CD4-positive, CD25-positive, alpha-beta regulatory T cell (primary cell): Measurements from ENCODE around the gene GPER1. TPM values are rescaled to one million over a fixed set of nuclear protein-coding genes. Genes with fewer than 3 reads are reported as not detected.
A peak's percentile ranks its signal among the peaks of the same experiment; 100 is the strongest.
"Not testable (repeated sequence)": the region's sequence is repeated elsewhere in the genome, so short reads cannot be mapped to it uniquely, and the experiment has no call there.

Source experiments
- ATAC-seq, 2 donors: fragments of 150-1000 bp; cut with Tn5 transposase; one replicate each; pipeline ENCODE4 v1.10.0; 2021; ENCODE audit warnings: low read depth in 2 of 2, moderate number of reproducible peaks in 2 of 2, moderate library complexity in 1 of 2
- DNase-seq, 3 donors: peaks; one replicate each; pipeline versions ENCODE4 v3.0.0 to v3.0.0-alpha.2; 2012 to 2022; ENCODE audit warnings: mixed read lengths in 1 of 3
- H3K27ac ChIP-seq: one replicate; pipeline ENCODE4 v1.7.0; 2013; ENCODE audit warnings: mild to moderate bottlenecking, low read length; ENCODE audit not compliant: insufficient read depth, poor library complexity, severe bottlenecking
- H3K27me3 ChIP-seq: one replicate; pipeline ENCODE4 v1.7.0; 2013; ENCODE audit warnings: low read length; ENCODE audit not compliant: control insufficient read depth, insufficient read depth
- H3K36me3 ChIP-seq: one replicate; pipeline ENCODE4 v1.7.0; 2013; ENCODE audit warnings: mild to moderate bottlenecking, low read length, moderate library complexity; ENCODE audit not compliant: control insufficient read depth, insufficient read depth
- H3K4me1 ChIP-seq: 2 replicates; pipeline ENCODE4 v1.7.0; 2013; ENCODE audit warnings: mild to moderate bottlenecking, low read length; ENCODE audit not compliant: insufficient read depth, control insufficient read depth, poor library complexity, severe bottlenecking
- H3K4me3 ChIP-seq: one replicate; pipeline ENCODE4 v1.7.0; 2013; ENCODE audit warnings: low read depth, mild to moderate bottlenecking, low read length, moderate library complexity
- H3K9me3 ChIP-seq, 2 experiments: 1 replicate in 1 of 2; 2 replicates in 1 of 2; pipeline ENCODE4 v1.7.0; 2013; ENCODE audit warnings: low read length in 2 of 2, mild to moderate bottlenecking in 1 of 2, moderate library complexity in 1 of 2; ENCODE audit not compliant: control insufficient read depth in 2 of 2
- H3K27ac Mint-ChIP-seq, 3 donors: one replicate each; pipeline ENCODE4 v1.8.0; 2020 to 2022; ENCODE audit warnings: mild to moderate bottlenecking in 3 of 3, mixed read lengths in 3 of 3, moderate library complexity in 2 of 3
- H3K27me3 Mint-ChIP-seq: one replicate; pipeline ENCODE4 v1.8.0; 2022; ENCODE audit warnings: mild to moderate bottlenecking, mixed read lengths
- H3K36me3 Mint-ChIP-seq: one replicate; pipeline ENCODE4 v1.8.0; 2020; ENCODE audit warnings: mixed read lengths
- H3K4me1 Mint-ChIP-seq, 4 donors: one replicate each; pipeline ENCODE4 v1.8.0; 2020 to 2022; ENCODE audit warnings: mixed read lengths in 4 of 4, mild to moderate bottlenecking in 1 of 4
- H3K4me3 Mint-ChIP-seq, 4 donors: one replicate each; pipeline ENCODE4 v1.8.0; 2020 to 2022; ENCODE audit warnings: mild to moderate bottlenecking in 4 of 4, mixed read lengths in 4 of 4, moderate library complexity in 3 of 4
- H3K9me3 Mint-ChIP-seq, 7 donors: one replicate each; pipeline ENCODE4 v1.8.0; 2020 to 2022; ENCODE audit warnings: mixed read lengths in 7 of 7, mild to moderate bottlenecking in 3 of 7, moderate library complexity in 2 of 7
- polyA plus RNA-seq, 4 donors: library from polyadenylated mRNA; unstranded; fragments of 300-500 nt; fragmentation: Illumina TruSeq; gene quantifications; one replicate each; pipeline ENCODE4 v1.2.3, GENCODE V29; 2021
- total RNA-seq: library from RNA; stranded (reverse); gene quantifications from one replicate; pipeline ENCODE4 v1.2.3, GENCODE V29; 2022

GPER1 gene
- total RNA-seq: not detected
- polyA plus RNA-seq: under 1 TPM in 1 of 4 donors, not detected in 3; 0.10 TPM

- H3K9me3 ChIP-seq: no peaks in the 10 kb centered on the region
- no peak within 1 kb of the TSS for H3K27ac ChIP-seq
- peak within 1 kb of the TSS in 2 of 3 donors; percentile 69 to 78 for H3K27ac Mint-ChIP-seq
- no peaks in the 10 kb centered on the region for H3K27me3 ChIP-seq
- ATAC-seq: no peak
- H3K9me3 Mint-ChIP-seq: no peaks in the 10 kb centered on the region
- no peaks in the 10 kb centered on the region for H3K27me3 Mint-ChIP-seq
- no peak for DNase-seq
- peaks cover 10% of the 10 kb centered on the region for H3K4me1 ChIP-seq
- peak within 1 kb of the TSS in 3 of 4 donors; percentile 69 to 83 (median 79) for H3K4me3 Mint-ChIP-seq
- H3K4me3 ChIP-seq: no peak within 1 kb of the TSS
- H3K4me1 Mint-ChIP-seq: peaks cover 0 to 12% (median 6%) of the 10 kb centered on the region in 4 donors
- no peaks in the 10 kb centered on the region for H3K36me3 ChIP-seq
- peaks cover 3% of the 10 kb centered on the region for H3K36me3 Mint-ChIP-seq
These were observed at the start of gene GPER1 for GRCh38 chr7:1087952-1088920. Gene GPER1, plus strand, starts transcription at chr7:1088113. Its CDS starts 3,616 bp downstream, at chr7:1091729.

DNA sequence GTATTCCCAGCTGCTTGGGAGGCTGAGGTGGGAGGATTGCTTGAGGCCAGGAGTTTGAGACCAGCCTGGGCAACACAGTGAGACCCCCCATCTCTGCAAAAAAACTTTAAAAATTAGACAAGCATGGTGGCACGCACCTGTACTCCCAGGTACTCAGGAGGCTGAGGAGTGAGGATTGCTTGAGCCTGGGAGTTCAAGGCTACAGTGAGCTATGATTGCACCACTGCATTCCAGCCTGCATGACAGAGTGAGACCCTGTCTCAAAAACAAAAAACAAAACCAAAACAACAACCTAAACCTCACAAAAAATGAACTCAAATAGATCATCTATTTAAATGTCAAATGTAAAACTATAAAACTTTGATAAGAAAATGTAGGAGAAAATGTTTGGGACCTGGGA is 47.7 kb upstream of the GPER1 start:
- DNase-seq, H3K27ac ChIP-seq, H3K27me3 ChIP-seq, H3K9me3 ChIP-seq, ATAC-seq, H3K36me3 ChIP-seq, H3K27me3 Mint-ChIP-seq, H3K36me3 Mint-ChIP-seq, H3K9me3 Mint-ChIP-seq, H3K4me3 ChIP-seq, H3K27ac Mint-ChIP-seq: not testable (repeated sequence)
- peaks cover 18% of the 10 kb centered on the region for H3K4me1 ChIP-seq
- H3K4me1 Mint-ChIP-seq: peaks cover 1 to 26% (median 8%) of the 10 kb centered on the region in 4 donors
- H3K4me3 Mint-ChIP-seq: peak overlapping the region in 1 of 4 donors; percentile 46

GRCh38 chr7:1040790-1041189 is 47.1 kb upstream of the GPER1 start:
- peaks cover 23% of the 10 kb centered on the region for H3K4me1 ChIP-seq
- no peaks in the 10 kb centered on the region for H3K27me3 Mint-ChIP-seq
- no peaks in the 10 kb centered on the region for H3K36me3 Mint-ChIP-seq
- peaks cover 7 to 29% (median 13%) of the 10 kb centered on the region in 4 donors for H3K4me1 Mint-ChIP-seq
- H3K27ac ChIP-seq: no peak overlapping the region
- ATAC-seq (no peak), DNase-seq (no peak)
- no peaks in the 10 kb centered on the region for H3K27me3 ChIP-seq
- H3K36me3 ChIP-seq: no peaks in the 10 kb centered on the region
- H3K4me3 ChIP-seq: no peak overlapping the region
- no peaks in the 10 kb centered on the region for H3K9me3 ChIP-seq
- H3K9me3 Mint-ChIP-seq: peaks cover 0 to 2% (median 0%) of the 10 kb centered on the region in 7 donors
- peak overlapping the region in 1 of 4 donors; percentile 46 for H3K4me3 Mint-ChIP-seq
- no peak overlapping the region for H3K27ac Mint-ChIP-seq

- H3K9me3 ChIP-seq: no peaks in the 10 kb centered on the region
- Mint-ChIP-seq H3K27me3 (no peaks in the 10 kb centered on the region), H3K4me3 (peak overlapping the region in 3 of 4 donors; percentile 21 to 82 (median 46)), H3K36me3 (no peaks in the 10 kb centered on the region), H3K27ac (peak overlapping the region in 1 of 3 donors; percentile 89), H3K4me1 (peaks cover 10 to 40% (median 19%) of the 10 kb centered on the region in 4 donors), H3K9me3 (peaks cover 0 to 2% (median 0%) of the 10 kb centered on the region in 7 donors)
- no peak for DNase-seq
- no peak for ATAC-seq
- H3K27ac ChIP-seq: no peak overlapping the region
- H3K4me1 ChIP-seq: peaks cover 34% of the 10 kb centered on the region
- H3K36me3 ChIP-seq: no peaks in the 10 kb centered on the region
- no peaks in the 10 kb centered on the region for H3K27me3 ChIP-seq
- H3K4me3 ChIP-seq: no peak overlapping the region
These were observed 46.1 kb upstream of the GPER1 start for GRCh38 chr7:1041551-1042491.

DNA sequence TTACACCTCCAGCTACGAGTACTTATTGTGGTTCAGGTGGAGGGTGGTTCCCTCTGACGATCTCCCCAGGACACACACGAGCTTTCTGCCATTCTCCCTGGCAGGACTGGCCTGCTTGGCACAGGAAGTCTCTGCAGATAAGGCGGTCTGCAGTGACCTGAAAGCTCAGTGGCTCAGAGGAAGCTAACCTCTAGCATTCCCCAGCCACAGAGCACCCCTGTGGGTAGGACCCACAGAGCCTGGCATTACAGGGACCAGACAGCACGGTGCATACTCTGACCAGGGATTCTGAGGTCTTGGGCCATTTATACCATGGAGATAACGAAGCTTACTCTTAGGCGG is 45.5 kb upstream of the GPER1 start:
- ATAC-seq: no peak
- DNase-seq: no peak
- Mint-ChIP-seq H3K4me1 (peaks cover 16 to 46% (median 24%) of the 10 kb centered on the region in 4 donors), H3K27ac (no peak overlapping the region), H3K36me3 (no peaks in the 10 kb centered on the region), H3K9me3 (peaks cover 0 to 2% (median 0%) of the 10 kb centered on the region in 7 donors), H3K27me3 (no peaks in the 10 kb centered on the region), H3K4me3 (peak overlapping the region in 3 of 4 donors; percentile 21 to 49 (median 36))
- Histone ChIP-seq H3K27ac (no peak overlapping the region), H3K27me3 (no peaks in the 10 kb centered on the region), H3K9me3 (no peaks in the 10 kb centered on the region), H3K4me1 (peaks cover 40% of the 10 kb centered on the region), H3K4me3 (no peak overlapping the region), H3K36me3 (no peaks in the 10 kb centered on the region)

DNA sequence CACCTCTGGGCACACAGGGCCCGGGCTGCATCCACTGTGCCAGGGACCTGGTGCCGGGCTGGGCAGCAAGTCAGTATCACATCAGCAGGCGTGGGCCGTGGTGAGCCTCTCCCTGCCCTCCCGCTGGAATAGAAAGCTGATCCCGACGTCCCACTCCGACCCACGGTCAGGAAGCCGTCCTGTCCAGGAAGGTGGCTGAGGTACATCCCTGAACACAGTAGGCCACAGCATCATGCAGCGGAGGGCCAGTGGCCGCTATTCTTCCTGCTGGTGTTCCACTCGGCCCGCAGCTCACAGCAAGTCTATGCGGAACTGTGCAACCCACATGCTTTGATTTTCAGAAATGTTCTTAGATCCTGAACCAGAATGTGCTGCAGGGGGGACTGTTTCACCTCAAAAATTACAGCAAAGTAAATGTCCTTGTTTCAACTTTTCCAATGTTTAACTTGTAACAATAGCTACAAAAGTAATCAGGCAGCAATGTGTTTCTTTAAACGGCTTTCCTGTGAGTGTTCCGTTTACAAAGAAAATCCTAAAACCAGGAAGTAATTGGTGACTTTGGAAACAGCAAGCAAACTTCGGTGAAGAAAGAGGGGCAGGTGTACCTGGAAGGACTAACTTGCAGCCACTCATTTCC is 44.2 kb upstream of the GPER1 start:
- Histone ChIP-seq H3K4me1 (peaks cover 52% of the 10 kb centered on the region), H3K9me3 (no peaks in the 10 kb centered on the region), H3K36me3 (no peaks in the 10 kb centered on the region), H3K27ac (peak overlapping the region; percentile 78), H3K27me3 (no peaks in the 10 kb centered on the region), H3K4me3 (peak overlapping the region; percentile 81)
- H3K27ac Mint-ChIP-seq: peak overlapping the region; percentile 64 to 85 (median 68)
- H3K9me3 Mint-ChIP-seq: peaks cover 0 to 2% (median 0%) of the 10 kb centered on the region in 7 donors
- H3K27me3 Mint-ChIP-seq: no peaks in the 10 kb centered on the region
- ATAC-seq: no peak
- DNase-seq: no peak
- H3K4me1 Mint-ChIP-seq: peaks cover 21 to 58% (median 29%) of the 10 kb centered on the region in 4 donors
- no peaks in the 10 kb centered on the region for H3K36me3 Mint-ChIP-seq
- H3K4me3 Mint-ChIP-seq: peak overlapping the region; percentile 87 to 97 (median 88)
